ENCODE data around the gene GZMM.

GZMM gene
- 12.0 to 16.6 (median 14.9) reads per million in 3 experiments for total RNA-seq

DNA sequence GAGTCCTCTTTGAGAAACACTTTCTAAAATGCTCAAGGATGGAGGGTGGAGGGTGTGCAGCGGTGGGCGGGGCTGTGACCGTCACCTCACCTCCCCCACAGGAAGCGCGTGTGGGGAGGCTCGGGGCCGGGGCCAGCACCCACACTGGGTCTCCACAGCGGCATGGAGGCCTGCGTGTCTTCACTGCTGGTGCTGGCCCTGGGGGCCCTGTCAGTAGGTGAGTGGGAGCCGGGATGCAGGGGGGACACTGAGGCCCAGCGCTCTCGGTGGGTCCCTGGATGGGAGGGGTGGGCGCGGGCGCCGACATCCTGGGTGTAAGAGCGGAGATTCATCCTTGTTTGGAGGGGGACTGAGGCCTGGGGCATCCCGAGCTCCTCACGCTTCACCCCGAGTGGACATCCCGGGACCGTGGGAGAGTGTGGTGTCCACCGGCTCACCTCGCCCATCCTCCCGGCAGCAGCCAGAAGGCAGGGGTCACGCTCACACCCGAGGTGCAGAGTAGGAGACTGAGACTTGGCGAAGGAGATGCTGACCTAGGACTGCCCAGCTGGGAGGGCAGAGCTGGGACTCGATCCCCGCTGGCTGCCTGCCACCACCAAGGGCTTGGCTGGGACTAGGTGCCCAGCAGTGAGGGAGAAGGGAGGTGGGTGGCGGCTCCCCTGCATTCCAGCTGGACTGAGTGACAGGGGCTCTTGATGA lies at the start of gene GZMM:
GZMM (plus strand) TSS at position 144 of the 699 bp plus-strand sequence; CDS start at position 163, 19 bp downstream.
- DNase-seq, result peak; percentile 79

DNA sequence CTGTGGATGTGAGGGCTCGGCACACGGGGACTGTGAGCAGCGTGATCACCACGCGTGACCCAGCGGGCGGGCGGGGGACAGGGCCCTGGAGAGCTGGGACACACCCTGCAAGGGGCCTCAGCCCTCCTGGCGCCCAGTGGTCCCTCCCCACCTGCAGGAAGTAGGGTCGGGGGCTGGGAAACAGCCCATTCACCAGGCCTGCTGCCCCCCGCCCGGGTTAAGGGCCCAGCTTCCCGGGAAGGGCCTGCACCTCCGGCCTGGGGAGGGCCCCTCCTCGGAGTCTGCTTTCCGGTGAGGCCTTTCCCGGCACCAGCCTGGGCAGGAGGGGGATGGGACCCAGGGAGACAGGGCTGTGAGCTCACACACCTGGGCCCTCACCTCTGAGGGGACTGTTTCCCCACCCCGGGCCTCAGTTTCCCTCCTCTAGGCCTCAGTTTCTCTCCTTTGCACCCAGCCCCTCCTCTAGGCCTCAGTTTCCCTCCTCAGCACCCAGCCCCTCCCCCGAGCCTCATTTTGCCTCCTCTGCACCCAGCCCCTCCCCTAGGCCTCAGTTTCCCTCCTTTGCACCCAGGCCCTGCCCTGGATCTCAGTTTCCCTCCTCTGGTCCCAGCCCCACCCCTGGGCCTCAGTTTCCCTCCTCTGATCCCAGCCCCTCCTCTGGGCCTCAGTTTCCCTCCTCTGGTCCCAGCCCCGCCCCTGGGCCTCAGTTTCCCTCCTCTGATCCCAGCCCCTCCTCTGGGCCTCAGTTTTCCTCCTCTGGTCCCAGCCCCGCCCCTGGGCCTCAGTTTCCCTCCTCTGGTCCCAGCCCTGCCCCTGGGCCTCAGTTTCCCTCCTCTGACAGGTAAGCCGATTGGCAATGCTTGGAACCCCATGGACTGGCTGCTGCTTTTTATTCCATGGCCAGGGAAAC lies 49.4 kb upstream of the GZMM start:
- no peak for DNase-seq

DNA sequence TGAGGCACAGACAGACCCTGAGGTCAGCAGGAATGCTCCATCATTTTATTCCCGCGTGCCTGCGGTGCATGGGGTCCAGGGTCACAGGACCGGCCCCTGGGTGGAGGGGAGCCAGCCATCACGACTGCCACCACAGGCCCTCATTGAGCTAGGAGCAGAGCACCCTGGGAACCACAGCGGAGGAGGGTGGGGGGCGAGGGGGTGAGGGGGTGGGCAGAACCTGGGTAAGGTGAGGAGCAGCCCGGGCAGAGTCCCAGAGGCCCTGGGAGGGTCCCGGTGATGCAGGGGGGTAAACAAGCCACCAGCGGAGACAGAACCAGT lies 48.8 kb upstream of the GZMM start:
- DNase-seq, result no peak

DNA sequence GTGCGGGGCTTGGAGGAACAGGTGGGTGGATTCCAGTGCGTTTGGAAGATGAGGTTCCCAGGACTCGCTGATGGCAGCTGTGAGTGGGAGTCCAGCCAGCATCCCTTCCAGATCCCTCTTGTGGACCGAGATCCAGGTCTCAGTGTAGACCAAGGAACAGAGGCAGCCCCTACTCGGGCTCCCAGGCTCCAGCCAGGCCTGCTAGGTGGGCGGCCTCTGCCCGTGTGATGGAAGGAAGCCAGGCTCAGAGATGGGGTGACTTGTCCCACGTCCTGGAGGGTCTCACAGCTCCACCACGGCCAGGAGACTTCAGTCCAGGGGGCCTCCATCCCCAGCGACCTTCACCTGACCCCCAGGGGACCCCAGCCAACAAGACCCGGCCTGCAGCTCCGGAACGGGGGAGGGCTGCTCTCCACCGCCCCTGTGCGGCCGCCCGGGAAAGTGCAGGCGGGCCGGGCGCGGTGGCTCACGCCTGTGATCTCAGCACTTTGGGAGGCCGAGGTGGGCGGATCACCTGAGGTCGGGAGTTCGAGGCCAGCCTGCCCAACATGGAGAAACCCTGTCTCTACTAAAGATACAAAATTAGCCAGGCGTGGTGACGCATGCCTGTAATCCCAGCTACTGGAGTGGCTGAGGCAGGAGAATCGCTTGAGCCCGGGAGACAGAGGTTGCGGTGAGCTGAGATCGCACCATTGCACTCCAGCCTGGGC lies 48.3 kb upstream of the GZMM start:
- peak; percentile 35 for DNase-seq

DNA sequence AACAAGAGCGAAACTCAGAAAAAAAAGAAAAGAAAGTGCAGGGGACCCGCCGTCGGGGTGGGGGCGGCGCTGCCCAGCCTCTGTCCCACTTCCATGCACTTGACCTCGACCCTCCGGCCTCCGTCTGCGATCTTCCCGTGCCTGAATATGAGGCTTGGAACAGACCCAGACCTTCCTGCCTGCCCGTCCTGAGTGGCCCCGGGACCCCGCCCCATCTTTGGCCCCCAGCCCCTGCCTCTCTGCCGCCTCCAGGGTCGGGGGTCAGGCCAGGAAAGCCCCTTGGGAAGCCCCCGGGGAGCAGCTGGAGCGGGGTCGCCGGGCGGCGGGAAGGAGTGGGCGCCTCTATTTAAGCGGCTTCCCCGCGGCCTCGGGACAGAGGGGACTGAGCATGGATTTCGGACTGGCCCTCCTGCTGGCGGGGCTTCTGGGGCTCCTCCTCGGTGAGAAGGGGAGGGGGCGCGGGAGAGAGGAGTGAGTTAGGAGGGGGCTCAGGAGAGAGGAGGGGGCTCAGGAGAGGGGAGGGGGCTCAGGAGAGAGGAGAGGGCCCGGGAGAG lies 47.7 kb upstream of the GZMM start, which contains the start of gene MADCAM1:
MADCAM1 (plus strand) TSS at position 375 of the 554 bp plus-strand sequence; CDS start at position 389, 14 bp downstream.
- no peak for DNase-seq

DNA sequence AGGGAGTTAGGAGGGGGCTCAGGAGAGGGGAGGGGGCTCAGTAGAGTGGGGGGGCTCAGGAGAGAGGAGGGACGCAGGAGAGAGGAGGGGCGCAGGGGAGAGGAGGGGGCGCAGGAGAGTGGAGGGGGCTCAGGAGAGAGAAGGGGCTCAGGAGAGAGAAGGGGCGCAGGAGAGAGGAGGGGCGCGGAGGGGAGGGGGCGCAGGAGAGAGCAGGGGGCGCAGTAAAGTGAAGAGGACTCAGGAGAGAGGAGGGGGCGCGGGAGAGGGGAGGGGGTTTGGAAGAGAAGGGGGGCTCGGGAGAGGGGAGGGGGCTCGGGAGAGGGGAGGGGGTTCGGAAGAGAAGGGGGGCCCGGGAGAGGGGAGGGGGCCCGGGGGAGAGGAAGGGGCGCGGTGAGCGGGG lies 46.9 kb upstream of the GZMM start:
- DNase-seq, result no peak

DNA sequence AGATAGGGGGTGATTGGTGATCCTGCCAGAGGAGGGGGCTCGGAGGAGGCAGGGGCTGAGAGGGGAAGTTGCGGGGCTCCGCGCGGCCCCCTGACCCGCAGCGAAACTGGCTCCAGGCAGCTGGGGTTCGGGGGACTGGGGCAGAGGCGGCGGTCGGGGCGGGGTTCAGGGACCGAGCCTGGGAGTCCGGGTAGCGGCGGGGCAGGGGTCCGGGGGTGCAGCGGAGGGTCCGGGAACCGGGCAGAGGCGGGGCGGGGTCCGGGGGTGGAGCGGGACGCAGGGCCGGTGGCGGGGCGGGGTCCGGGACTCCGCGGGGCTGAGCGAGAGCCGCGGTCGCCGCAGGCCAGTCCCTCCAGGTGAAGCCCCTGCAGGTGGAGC lies 46.4 kb upstream of the GZMM start:
- no peak for DNase-seq

DNA sequence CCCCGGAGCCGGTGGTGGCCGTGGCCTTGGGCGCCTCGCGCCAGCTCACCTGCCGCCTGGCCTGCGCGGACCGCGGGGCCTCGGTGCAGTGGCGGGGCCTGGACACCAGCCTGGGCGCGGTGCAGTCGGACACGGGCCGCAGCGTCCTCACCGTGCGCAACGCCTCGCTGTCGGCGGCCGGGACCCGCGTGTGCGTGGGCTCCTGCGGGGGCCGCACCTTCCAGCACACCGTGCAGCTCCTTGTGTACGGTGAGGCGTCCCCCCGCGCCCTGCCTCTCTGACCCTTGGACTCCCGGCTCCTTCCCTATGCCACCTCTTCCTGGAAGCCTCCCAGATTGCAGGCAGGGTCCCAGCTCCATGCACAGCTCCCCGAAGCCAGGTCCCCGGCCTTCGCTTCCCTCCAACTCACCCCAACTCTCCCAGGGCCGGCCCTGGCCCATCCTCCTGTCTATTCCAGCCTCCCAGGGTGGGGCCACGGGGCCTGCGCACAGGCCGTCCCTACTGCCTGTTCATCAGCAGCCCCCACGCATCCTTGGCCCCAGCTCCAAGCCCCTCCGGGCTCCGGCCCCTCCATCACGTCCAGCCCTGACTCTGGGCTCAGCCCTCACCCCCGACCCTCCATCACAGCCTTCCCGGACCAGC lies 45.9 kb upstream of the GZMM start:
- no peak for DNase-seq

DNA sequence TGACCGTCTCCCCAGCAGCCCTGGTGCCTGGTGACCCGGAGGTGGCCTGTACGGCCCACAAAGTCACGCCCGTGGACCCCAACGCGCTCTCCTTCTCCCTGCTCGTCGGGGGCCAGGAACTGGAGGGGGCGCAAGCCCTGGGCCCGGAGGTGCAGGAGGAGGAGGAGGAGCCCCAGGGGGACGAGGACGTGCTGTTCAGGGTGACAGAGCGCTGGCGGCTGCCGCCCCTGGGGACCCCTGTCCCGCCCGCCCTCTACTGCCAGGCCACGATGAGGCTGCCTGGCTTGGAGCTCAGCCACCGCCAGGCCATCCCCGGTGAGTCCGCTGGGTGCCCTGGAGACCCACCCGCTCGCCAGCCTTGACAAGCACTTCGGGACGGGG lies 45.4 kb upstream of the GZMM start:
- DNase-seq, result no peak

DNA sequence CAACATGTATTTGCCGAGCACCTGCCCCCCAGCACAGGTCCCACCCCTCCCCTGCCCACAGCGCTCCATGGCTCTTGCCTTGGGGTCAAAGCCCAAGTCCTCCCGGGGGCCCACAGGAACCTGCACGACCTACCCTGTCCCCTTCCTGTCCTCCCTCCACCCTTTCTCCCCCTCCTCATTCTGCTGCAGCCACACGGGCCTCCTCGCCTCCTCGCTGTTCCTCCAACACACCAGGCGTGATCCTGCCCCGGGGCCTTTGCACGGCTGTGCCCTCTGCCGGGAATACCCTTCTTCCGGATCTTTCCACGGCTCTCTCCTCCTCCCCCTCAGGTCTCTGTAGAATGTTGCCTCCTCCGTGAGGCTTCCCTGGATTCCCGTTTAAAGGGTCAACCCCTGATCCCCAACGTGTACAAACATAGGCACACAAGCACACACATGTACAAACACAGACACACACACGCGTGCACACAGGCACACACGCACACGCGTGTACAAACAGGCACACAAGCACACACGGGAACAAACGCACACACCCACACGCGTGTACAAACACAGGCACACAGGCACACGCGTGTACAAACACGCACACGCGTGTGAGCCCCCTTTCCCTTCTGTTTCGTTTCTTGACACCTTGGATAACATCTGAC lies 44.8 kb upstream of the GZMM start:
- DNase-seq, result no peak

DNA sequence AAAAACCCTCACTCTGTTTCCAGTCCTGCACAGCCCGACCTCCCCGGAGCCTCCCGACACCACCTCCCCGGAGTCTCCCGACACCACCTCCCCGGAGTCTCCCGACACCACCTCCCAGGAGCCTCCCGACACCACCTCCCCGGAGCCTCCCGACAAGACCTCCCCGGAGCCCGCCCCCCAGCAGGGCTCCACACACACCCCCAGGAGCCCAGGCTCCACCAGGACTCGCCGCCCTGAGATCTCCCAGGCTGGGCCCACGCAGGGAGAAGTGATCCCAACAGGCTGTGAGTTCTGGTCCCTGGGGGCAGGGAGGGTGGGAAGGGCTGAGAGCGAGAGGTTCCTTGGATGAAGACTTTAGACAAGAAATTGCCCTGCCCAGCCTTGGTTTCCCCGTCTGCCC lies 42.2 kb upstream of the GZMM start:
- no peak for DNase-seq

DNA sequence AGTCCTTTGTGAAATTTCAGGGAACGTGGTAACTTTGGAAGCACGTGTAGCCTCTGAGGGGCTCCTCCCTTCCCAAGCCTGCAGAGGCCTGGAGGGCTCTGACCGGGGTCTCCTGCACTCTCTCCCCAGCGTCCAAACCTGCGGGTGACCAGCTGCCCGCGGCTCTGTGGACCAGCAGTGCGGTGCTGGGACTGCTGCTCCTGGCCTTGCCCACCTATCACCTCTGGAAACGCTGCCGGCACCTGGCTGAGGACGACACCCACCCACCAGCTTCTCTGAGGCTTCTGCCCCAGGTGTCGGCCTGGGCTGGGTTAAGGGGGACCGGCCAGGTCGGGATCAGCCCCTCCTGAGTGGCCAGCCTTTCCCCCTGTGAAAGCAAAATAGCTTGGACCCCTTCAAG lies 39.2 kb upstream of the GZMM start:
- DNase-seq, result no peak

DNA sequence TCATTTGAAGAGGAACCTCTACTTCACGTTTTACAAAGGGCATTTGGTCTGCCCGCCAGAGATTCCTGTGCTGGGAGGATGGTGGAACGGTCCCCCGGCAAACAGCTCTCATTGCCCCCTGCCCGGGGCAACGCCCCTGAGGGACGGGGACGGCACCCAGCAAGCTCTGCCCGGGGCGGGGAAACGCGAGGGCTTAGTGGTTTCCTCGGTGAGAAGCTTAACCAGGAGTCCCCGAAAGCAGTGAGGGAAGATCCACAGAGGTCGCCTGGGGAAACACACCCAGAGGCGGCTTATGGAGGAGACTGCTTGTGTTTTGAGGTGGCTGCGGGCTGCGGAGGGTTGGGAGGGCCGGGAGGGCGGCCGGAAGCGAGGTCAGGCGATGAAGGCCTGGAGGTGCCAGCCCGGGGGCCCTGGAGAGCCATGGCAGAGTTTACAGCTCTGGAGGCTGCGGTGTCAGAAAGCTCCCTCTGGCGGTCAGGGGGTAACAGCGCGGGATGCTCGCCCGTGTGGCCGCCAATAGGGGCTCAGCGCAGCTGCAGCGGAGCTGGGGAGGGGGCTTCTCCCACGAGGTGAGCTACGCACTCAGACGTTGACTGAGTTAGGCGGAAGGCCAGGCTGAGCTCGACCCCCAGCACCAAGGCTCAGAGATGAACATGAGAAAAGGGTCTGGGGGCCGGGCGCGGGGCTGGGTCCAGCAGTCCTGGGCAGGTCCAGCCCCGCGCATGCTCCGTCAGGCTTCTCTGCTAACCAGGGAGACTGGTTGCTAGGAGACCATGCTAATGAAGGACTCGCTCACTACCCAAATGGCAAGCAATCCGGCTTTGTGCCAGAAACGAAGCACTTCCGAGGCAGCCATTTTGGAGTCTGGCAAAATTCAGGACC lies 37.2 kb upstream of the GZMM start:
- peak; percentile 97 for DNase-seq

DNA sequence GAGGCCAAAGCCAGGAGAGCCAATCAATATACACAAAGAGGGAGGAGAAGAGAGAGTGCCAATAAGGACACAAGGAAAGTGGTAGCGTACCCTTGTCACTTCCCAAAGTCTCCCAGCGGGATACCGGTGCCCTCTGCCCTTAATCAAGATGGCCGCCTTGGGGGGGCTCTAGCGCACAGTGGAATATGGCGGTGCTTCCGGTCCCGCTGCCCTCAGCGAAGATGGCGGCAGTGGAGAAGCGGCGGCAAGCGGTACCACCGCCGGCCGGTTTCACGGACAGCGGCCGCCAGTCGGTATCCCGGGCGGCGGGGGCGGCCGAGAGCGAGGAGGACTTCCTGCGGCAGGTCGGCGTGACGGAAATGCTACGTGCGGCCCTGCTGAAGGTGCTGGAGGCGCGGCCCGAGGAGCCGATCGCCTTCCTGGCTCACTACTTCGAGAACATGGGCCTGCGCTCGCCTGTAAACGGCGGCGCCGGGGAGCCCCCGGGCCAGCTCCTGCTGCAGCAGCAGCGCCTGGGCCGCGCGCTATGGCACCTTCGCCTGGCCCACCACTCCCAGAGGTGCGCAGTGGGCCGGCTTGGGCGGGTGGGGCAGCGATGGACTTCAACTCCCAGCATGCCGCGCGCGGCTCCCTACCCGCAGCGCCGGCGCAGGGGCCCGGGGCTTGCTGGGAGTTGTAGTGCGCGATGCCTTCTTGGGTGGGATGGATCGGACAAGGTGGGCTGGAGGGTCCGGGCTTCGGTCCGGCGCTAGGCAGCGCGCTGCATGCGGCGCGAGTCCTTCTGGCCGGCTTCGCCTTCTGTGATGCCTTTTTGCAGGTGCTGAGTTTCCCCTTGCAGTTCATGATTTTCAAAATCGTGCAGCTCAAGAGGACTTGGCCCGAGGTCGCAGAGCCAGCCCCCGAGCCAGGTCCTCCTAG lies 36.3 kb upstream of the GZMM start, which contains the start of gene TPGS1:
TPGS1 (plus strand) TSS at position 212 of the 918 bp plus-strand sequence; CDS start at position 222, 10 bp downstream.
- no peak for DNase-seq

DNA sequence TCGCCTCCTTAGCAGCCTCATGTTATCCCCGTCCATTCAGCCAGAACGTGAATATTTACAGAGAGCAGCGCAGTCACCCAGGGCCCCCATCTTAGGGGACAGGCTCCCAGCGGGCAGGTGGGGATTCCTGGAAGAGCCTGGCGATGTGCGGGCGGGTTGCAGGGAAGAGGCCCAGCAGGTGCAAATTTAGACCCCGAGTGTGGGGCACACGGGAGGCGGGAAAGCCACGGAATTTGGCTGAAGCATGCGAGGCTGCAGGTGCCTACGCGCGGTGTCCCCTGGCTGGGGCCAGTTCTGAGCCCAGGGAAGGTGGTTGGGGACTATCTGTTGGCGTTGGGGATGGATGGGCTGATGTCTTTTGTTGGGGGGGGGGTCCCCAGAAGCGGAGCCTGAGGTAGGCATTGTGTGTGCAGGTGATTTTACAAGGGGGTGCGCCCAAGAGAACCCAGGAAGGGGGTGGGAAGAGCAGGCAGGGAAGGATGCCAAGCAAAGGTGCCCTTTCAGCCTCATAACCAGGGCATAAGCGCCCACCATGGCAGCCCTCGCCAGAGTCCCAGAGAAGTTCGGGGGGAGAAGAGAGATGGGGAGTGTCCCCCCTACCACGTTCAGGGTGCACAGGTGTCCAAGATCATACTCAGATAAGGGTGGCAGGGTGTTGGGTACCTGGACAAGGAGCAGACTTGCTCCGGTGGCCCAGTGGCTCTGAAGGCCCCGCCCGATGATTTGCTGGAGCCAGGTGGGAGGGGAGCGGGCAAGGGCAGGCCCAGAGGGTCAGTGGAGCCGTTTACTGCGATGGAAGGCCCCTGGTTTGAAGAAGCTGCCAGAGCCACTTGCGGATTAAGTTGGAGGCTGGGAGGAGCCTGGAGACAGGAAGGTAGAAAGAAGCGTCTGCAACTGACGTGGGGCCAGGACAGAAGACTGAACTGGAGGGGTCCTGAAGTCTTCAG lies 35.4 kb upstream of the GZMM start:
- DNase-seq, result no peak

DNA sequence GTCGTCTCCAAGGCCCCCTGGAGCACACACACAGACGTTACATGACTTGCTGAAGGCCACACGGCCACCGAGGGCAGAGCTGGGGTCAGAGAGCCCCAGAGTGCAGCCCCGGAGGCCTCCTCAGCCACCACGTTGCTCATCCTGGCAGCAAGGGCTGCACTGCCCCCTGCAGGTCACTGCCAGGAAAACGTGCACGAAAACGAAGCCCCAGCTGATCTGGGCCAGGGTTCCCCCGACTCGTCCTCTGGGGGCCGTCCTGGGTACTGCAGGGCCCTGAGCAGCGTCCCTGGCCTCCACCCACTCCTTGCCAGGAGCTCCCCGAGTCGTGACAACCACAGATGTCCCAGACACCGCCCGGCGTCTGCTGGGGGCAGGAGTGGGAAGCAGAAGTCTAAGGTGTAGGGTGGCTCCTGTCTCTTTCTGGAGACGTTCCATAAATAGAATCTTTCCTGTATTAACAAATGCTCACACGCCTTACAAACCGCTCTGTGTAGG lies 33.2 kb upstream of the GZMM start:
- peak; percentile 92 for DNase-seq

DNA sequence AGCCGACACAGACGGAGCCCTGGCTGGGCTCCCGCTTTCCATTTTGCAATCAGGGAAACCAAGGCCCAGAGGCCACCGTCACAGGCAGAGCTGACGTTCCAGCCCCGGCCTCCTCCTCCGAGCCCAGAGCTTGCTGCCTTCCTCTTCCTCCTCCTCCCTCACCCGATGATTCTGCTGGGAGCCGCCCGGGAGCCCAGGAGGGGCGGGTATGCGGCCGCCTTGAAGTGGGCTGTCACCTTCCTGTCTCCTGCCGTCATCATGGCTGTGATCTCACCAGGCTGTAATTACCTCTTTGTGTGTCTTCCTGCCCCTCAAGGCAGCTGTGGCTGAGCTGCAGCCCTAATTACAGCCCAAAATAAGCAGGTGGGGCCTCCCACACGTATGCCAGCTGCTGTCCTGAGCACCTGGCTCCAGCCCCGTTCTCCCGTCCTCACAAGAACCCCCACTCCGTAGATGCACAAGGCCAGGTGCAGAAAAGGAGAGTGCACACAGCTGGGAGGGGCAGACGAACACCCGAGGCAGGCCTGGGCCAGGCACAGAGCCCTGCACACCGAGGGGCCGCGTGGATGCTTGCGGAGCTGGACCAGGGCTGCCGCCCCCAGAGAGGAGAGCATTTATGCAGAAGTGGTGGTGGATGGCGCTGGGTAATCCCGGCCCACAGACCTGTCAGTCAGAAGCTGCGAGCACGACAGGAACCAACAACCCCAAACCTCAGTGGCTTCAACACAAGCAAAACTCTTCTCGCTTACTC lies 32.6 kb upstream of the GZMM start:
- DNase-seq, result peak; percentile 98
